Osteocyte (in vitro differentiated cells): ENCODE results near the gene HSD11B2. TPM values are rescaled to one million over a fixed set of nuclear protein-coding genes. Genes with fewer than 3 reads are reported as not detected.

ENCODE experiments used
- DNase-seq: peaks from one replicate; pipeline ENCODE4 v3.0.0; 2021; ENCODE audit warnings: mixed read lengths; ENCODE audit not compliant: unreplicated experiment; ENCODE audit errors: extremely low spot score
- H3K27ac Mint-ChIP-seq: one replicate; pipeline ENCODE4 v1.8.0; 2021; ENCODE audit warnings: mild to moderate bottlenecking, mixed read lengths; ENCODE audit not compliant: unreplicated experiment
- H3K27me3 Mint-ChIP-seq: one replicate; pipeline ENCODE4 v1.8.0; 2021; ENCODE audit warnings: mixed read lengths; ENCODE audit not compliant: unreplicated experiment
- H3K36me3 Mint-ChIP-seq: one replicate; pipeline ENCODE4 v1.8.0; 2021; ENCODE audit warnings: mixed read lengths; ENCODE audit not compliant: unreplicated experiment
- H3K4me1 Mint-ChIP-seq: one replicate; pipeline ENCODE4 v1.8.0; 2021; ENCODE audit warnings: mixed read lengths; ENCODE audit not compliant: unreplicated experiment
- H3K4me3 Mint-ChIP-seq: one replicate; pipeline ENCODE4 v1.8.0; 2021; ENCODE audit warnings: mild to moderate bottlenecking, moderate library complexity, mixed read lengths; ENCODE audit not compliant: unreplicated experiment
- H3K9me3 Mint-ChIP-seq: one replicate; pipeline ENCODE4 v1.8.0; 2021; ENCODE audit warnings: mixed read lengths; ENCODE audit not compliant: unreplicated experiment
- total RNA-seq: library from RNA; stranded (reverse); gene quantifications from 2 replicates; pipeline ENCODE4 v1.2.1, GENCODE V29; 2021
- TF ChIP-seq, protein P1 (sequence below): fragments of 200-600 bp; sonication (generic); IDR thresholded peaks from 2 replicates; pipeline ENCODE4 v1.5.0; 2021; ENCODE audit warnings: antibody characterized with exemption, mild to moderate bottlenecking, moderate library complexity

HSD11B2 gene
- total RNA-seq, 1 donor from 2014 or later, result 0.40 TPM

DNA sequence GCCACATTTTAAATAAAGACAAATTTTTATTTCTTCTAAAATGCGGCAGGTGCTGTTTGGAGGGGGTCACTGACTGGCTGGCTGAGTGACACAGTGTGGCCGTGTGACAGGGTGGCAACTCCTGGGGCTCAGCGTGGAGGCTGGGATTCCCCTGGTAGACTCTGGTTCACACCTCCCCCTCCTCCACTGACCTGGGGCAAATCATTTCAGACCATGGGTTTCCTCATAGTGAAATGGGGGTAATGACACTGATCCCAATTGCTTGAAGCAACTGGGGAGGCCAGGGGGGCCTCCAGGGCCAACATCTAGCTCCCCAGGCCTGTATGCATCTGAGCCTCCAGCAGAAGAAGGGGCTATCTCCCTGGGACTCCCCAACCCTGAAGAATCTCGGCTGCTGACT, 6.6 kb downstream of the HSD11B2 start:
- Mint-ChIP-seq H3K9me3 (no peaks in the 10 kb centered on the region), H3K36me3 (peaks cover 13% of the 10 kb centered on the region), H3K27me3 (no peaks in the 10 kb centered on the region), H3K4me3 (no peak overlapping the region), H3K27ac (no peak overlapping the region), H3K4me1 (peaks cover 5% of the 10 kb centered on the region)
- DNase-seq, result no peak
- TF ChIP-seq, protein P1, sequence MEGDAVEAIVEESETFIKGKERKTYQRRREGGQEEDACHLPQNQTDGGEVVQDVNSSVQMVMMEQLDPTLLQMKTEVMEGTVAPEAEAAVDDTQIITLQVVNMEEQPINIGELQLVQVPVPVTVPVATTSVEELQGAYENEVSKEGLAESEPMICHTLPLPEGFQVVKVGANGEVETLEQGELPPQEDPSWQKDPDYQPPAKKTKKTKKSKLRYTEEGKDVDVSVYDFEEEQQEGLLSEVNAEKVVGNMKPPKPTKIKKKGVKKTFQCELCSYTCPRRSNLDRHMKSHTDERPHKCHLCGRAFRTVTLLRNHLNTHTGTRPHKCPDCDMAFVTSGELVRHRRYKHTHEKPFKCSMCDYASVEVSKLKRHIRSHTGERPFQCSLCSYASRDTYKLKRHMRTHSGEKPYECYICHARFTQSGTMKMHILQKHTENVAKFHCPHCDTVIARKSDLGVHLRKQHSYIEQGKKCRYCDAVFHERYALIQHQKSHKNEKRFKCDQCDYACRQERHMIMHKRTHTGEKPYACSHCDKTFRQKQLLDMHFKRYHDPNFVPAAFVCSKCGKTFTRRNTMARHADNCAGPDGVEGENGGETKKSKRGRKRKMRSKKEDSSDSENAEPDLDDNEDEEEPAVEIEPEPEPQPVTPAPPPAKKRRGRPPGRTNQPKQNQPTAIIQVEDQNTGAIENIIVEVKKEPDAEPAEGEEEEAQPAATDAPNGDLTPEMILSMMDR, result no peak

DNA sequence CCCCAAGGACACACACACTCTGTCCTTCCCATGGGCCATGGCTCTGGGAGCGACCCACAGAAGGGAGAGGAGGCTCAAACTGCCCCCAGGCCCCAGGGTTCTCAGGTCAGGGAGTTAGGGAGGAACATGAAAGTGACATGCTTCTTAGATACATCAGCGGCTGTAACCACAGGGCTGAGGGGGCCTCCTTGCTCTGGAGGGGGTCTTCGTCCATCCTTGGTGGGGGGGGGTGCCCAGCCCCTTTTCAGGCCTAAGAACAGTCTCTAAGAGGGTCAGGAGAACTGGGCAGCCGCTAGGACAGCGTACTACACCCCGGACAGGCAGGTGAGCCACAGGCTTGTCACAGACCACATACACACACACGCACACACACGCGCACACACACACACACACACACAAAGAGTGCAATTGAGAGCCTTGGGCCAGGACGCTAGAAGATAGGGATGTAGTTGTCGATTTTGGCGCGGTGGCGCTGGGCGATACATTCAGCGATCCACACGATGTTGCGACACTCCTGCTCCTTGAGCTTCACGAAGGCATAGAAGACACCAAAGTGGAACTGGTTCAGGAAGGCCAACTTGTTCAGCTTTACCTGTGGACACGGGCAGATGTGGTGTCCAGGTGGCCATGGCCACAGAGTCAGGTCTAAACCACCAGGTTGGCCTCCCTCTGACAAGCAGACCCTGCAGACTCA, 7.3 kb downstream of the HSD11B2 start:
- H3K27ac Mint-ChIP-seq, result no peak overlapping the region
- peaks cover 13% of the 10 kb centered on the region for H3K36me3 Mint-ChIP-seq
- no peak for DNase-seq
- peaks cover 4% of the 10 kb centered on the region for H3K4me1 Mint-ChIP-seq
- no peaks in the 10 kb centered on the region for H3K27me3 Mint-ChIP-seq
- TF ChIP-seq, protein P1, result no peak
- H3K4me3 Mint-ChIP-seq, result no peak overlapping the region
- H3K9me3 Mint-ChIP-seq, result no peaks in the 10 kb centered on the region

DNA sequence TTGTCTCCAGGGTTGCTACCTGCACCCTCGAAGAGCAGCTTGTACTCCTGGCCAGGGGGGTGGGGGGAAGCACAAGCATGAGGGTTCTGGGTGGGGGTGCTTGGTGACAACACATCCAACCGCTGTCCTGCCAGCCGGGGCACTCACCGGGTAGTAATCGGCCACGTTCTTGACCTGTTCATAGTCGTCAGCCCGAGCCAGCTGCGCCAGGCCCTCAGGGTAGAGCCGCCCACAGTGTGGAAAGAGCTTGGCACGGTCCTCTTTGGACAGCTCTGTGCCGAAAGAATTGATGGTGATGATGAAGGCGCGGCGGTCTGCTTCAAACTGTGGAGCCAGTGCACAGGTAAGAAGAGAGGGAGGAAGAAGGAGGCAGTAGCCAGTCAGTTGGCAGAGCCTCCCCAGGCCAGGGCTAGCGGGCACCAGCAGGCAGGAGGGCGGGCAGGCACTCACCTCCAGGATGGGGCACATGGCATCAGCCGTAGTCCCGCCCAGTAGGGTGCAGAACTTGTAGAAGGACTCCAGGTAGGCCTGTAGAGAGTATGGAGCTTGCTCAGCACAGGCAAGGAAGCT, 8.0 kb downstream of the HSD11B2 start:
- no peak for DNase-seq
- no peaks in the 10 kb centered on the region for H3K9me3 Mint-ChIP-seq
- H3K4me1 Mint-ChIP-seq, result peaks cover 4% of the 10 kb centered on the region
- no peak overlapping the region for H3K4me3 Mint-ChIP-seq
- no peaks in the 10 kb centered on the region for H3K27me3 Mint-ChIP-seq
- TF ChIP-seq, protein P1, result no peak
- peaks cover 15% of the 10 kb centered on the region for H3K36me3 Mint-ChIP-seq
- H3K27ac Mint-ChIP-seq, result no peak overlapping the region

DNA sequence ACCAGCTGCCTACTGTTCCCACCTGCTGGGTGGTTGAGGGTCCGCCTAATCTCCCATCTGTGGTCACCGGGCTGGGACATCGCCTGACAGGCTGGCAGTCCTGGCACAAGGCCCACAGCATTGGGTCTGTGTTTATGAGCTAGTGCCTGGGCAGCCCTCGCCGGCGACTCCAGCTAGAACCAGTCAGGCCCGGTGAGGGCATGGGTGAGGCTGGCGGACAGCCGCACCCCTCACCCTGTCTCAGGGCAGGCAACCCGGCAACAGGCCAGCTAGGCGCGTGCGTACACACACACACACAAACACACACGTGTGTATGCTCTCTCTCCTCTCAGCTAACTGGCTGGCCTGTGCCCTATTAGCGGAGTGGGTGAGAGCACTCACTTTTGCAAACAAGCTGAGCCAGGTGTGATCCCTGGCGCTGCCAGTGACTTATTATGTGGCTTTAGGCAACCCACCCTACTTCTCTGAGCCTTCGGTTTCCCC, 10.4 kb downstream of the HSD11B2 start:
- Mint-ChIP-seq H3K27me3 (no peaks in the 10 kb centered on the region), H3K36me3 (peaks cover 15% of the 10 kb centered on the region), H3K27ac (no peak overlapping the region), H3K4me1 (peaks cover 6% of the 10 kb centered on the region), H3K4me3 (no peak overlapping the region), H3K9me3 (no peaks in the 10 kb centered on the region)
- TF ChIP-seq, protein P1, result no peak
- no peak for DNase-seq

DNA sequence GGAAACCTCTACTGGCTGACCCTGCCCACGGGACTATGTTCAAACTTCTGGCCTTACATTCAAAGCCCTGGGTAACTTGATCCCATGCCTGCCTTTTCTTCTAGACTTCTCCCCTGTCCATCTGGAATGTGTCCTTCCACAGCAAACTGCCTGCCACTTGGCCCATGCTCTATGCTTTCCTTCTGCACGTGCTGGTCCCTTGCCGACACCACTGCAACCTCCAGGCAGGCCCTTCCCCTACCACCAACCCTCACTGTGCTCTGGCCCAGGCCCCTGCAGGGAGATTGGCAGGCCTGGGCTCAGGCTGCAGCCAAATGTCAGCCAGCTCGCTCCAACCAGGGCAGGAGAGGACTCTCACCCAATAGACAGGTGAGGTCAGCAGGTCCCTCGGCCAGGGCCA, 11.0 kb downstream of the HSD11B2 start:
- Mint-ChIP-seq H3K4me1 (peaks cover 12% of the 10 kb centered on the region), H3K27me3 (no peaks in the 10 kb centered on the region), H3K9me3 (no peaks in the 10 kb centered on the region), H3K27ac (peak overlapping the region; percentile 18), H3K4me3 (no peak overlapping the region), H3K36me3 (peaks cover 13% of the 10 kb centered on the region)
- TF ChIP-seq, protein P1, result no peak
- no peak for DNase-seq
